Heart right ventricle (tissue), 16 donors: Measurements from ENCODE around the gene TMEM61. TPM values are rescaled to one million over a fixed set of nuclear protein-coding genes. Genes with fewer than 3 reads are reported as not detected.
A peak's percentile ranks its signal among the peaks of the same experiment; 100 is the strongest.

ENCODE experiments used
- ATAC-seq, 8 donors: fragments of 200-7000 bp; cut with Tn5 transposase; one replicate each; pipeline ENCODE4 v1.9.1; 2020; ENCODE audit warnings: mild to moderate bottlenecking in 8 of 8, moderate library complexity in 8 of 8, moderate number of reproducible peaks in 1 of 8
- DNase-seq, 2 donors: peaks; one replicate each; pipeline ENCODE4 v3.0.0-alpha.2; 2020
- H3K27ac ChIP-seq, 10 donors: fragments of 200-600 bp; sonication (generic) in 2 of 10; one replicate each; pipeline versions ENCODE4 v1.5.0 to v1.8.0; 2020 to 2022; ENCODE audit warnings: mild to moderate bottlenecking in 3 of 10
- H3K27me3 ChIP-seq, 7 donors: fragments of 200-600 bp; one replicate each; pipeline ENCODE4 v1.8.0; 2021 to 2022; ENCODE audit warnings: mild to moderate bottlenecking in 2 of 7
- H3K36me3 ChIP-seq, 9 donors: fragments of 200-600 bp; sonication (generic) in 1 of 9; one replicate each; pipeline versions ENCODE4 v1.5.0 to v1.8.0; 2020 to 2022; ENCODE audit warnings: mild to moderate bottlenecking in 2 of 9
- H3K4me1 ChIP-seq, 9 donors: fragments of 200-600 bp; sonication (generic) in 1 of 9; one replicate each; pipeline versions ENCODE4 v1.5.0 to v1.8.0; 2020 to 2022; ENCODE audit warnings: mild to moderate bottlenecking in 4 of 9
- H3K4me3 ChIP-seq, 10 donors: fragments of 200-600 bp; sonication (generic) in 2 of 10; one replicate each; pipeline versions ENCODE4 v1.5.0 to v1.8.0; 2020 to 2022; ENCODE audit warnings: mild to moderate bottlenecking in 7 of 10, moderate library complexity in 2 of 10
- H3K9me3 ChIP-seq, 11 donors: fragments of 200-600 bp in 10 of 11; sonication (generic) in 2 of 11; one replicate each; pipeline versions ENCODE4 v1.5.0 to v1.8.0; 2013 to 2022; ENCODE audit warnings: mild to moderate bottlenecking in 2 of 11, control low read depth in 1 of 11, moderate library complexity in 1 of 11
- WGBS, 2 donors: extraction: QIAGEN DNeasy Blood & Tissue Kit; methylation state at CpG; one replicate each; pipeline ENCODE4 v1.1.7; 2013; ENCODE audit warnings: inconsistent platforms in 1 of 2; 5-methylcytosine and 5-hydroxymethylcytosine counted together
- intact Hi-C, 10 donors: fragments of 100-400 bp; cut with DNase I; formaldehyde crosslinking; loops; one replicate each; pipeline versions ENCODE4 v1.11.1 to v1.14.2; 2022
- polyA plus RNA-seq, 2 donors: library from polyadenylated mRNA; stranded (reverse); fragments of 200-250 nt; gene quantifications; one replicate each; pipeline ENCODE4 v1.2.3, GENCODE V29; 2013
- total RNA-seq, 10 donors: library from RNA; stranded (reverse); fragmentation: NEBNext Ultra II Directional in 3 of 10; extraction: Animal tissue kit (Norgen Biotek cat#: 25700) in 3 of 10; gene quantifications; one replicate each; pipeline versions ENCODE4 v1.2.1 to v1.2.4, GENCODE V29; 2021 to 2023
- TF ChIP-seq, protein P1 (sequence below), 9 donors: fragments of 200-600 bp; sonication (generic) in 2 of 9; IDR thresholded peaks; one replicate each; pipeline versions ENCODE4 v1.5.0 to v1.8.0; 2021 to 2022; ENCODE audit warnings: antibody characterized with exemption in 9 of 9, mild to moderate bottlenecking in 5 of 9, moderate library complexity in 1 of 9
- donor health status: Arrhythmogenic right ventricular cardiomyopathy.
- donor health status: ischemic (EF 13 %, LVEDD 7.1; RV severe dilation, severe dysfunction).
- donor health status: healthy with polysubstance abuse.
- donor health status: DM: no; HTN: yes; CAD: no.
- donor health status: DM: no; HTN: no; CAD: no.
- donor health status: ischemic (EF 25% LVEDD 6.9; RV normal size, moderate dysfunction).
- donor health status: ischemic (EF 25% LVEDD 5.7; RV mildly dilated, moderate dysfunction).
- donor health status: healthy.
- donor health status: DM: yes; HTN: yes; CAD: no.
- donor health status: Ischemic cardiomyopathy.
- donor health status: ischemic (EF 35%, LVEDD 5.7; RV mildly dilated, moderate dysfunction).
- donor health status: nonischemic (EF 11% LVEDD 7.7; RV severe dilation, severe dysfunction).
- donor health status: DM: yes; HTN: yes; CAD: no.
- donor health status: PGD.
- donor health status: ischemic (EF 29% LVEDD 5.4; RV normal size, mild dysfunction).
- donor health status: nonischemic (EF 23%, LVEDD 6.1; RV moderate dilation, normal function).

The TMEM61 gene
- total and polyA plus RNA-seq, 12 donors = 0.03 to 0.37 TPM; not detected in 10

DNA sequence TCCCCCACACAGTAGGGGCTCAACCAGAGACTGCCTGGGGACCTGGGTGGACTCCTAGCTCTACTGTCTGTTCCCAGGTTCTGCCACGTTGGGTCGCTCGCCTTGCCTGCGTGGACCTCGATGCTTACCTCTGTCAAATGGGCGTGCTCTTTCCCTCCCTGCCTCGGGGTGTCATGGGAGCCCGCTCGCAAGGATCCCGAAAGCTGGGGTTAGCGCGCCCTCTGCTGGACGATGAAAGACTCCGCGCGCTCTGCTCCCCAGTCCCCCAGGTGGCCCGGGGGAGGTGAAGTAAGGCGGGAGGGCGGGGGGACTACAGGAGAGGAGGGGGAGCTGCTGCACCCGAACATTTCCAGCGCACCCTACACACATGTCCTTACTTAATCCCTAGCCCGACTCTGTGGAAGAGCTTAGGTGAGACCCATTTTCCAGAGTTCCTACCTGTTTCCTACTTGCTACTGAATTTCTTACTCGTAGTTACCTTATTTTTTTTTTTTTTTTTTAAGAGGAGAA, 16.0 kb downstream of the TMEM61 start:
- peak; percentile 52 to 86 (median 78) for ATAC-seq
- intact Hi-C loops = loop anchor here in 9 of 10 donors (1.0 to 5.0 kb wide), 4 partner anchors 44 to 52 kb away; no protein-coding TSS in a partner anchor

DNA sequence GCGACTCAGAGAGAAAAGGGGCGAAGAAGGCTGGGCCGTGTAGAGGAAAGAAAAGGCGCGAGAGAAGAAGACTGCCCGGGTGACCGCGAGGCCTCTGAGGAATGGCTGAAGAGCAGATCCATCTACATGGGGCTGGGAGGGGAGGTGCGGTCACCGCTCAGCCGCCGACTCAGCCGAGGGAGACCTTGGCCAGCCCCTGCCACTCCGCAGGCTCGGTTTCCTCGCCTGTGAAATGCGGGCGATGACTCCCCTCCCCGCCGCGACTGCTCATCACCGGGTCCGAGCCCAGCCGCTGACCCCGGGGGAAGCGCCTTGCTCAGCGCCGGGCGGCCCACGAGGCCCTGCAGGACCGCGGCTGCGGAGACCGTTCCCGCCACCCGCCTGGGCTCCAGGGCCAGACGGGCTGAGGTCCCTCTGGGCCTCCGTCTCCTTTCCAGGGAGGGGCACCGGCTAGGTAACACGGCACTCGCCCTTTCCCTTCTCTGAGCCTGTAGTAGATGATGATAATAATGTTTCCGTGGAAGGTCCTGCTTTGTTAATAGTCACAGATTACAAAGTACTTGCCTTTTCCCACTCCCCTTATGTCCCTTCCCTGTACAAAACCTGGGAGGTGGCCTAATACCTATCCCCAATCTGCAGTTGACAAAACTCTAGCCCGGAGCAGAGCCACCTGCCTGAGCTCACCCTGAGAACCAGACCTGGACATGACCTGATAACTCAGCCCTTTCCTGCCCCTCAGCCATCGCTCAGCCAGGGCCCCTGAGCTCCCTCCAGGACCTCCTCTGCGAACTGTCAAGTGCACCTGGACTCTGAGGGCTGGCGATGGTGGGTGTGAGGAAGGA, 16.7 kb downstream of the TMEM61 start:
- intact Hi-C loops = loop anchor here in 9 of 10 donors (1.0 to 5.0 kb wide), 4 partner anchors 45 to 52 kb away; no protein-coding TSS in a partner anchor
- ATAC-seq = no peak

More for the DNA sequence above, 16.0 kb downstream of the TMEM61 start:
- no peaks in the 10 kb centered on the region for H3K9me3 ChIP-seq
- peaks cover 17 to 59% (median 46%) of the 10 kb centered on the region in 7 donors for H3K27me3 ChIP-seq
- peaks cover 0 to 11% (median 5%) of the 10 kb centered on the region in 9 donors for H3K4me1 ChIP-seq
- peak overlapping the region in 1 of 10 donors; percentile 5 for H3K4me3 ChIP-seq
- H3K36me3 ChIP-seq = no peaks in the 10 kb centered on the region
- peak; percentile 57 to 79 for DNase-seq
- TF ChIP-seq, protein P1, sequence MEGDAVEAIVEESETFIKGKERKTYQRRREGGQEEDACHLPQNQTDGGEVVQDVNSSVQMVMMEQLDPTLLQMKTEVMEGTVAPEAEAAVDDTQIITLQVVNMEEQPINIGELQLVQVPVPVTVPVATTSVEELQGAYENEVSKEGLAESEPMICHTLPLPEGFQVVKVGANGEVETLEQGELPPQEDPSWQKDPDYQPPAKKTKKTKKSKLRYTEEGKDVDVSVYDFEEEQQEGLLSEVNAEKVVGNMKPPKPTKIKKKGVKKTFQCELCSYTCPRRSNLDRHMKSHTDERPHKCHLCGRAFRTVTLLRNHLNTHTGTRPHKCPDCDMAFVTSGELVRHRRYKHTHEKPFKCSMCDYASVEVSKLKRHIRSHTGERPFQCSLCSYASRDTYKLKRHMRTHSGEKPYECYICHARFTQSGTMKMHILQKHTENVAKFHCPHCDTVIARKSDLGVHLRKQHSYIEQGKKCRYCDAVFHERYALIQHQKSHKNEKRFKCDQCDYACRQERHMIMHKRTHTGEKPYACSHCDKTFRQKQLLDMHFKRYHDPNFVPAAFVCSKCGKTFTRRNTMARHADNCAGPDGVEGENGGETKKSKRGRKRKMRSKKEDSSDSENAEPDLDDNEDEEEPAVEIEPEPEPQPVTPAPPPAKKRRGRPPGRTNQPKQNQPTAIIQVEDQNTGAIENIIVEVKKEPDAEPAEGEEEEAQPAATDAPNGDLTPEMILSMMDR (IDR thresholded peaks at IDR 0.05) = peak; percentile 48 to 84 (median 74)
- 6 to 7% methylated on average over 23 of the region's 23 CpGs for WGBS, 2 donors
- no peak overlapping the region for H3K27ac ChIP-seq

DNA sequence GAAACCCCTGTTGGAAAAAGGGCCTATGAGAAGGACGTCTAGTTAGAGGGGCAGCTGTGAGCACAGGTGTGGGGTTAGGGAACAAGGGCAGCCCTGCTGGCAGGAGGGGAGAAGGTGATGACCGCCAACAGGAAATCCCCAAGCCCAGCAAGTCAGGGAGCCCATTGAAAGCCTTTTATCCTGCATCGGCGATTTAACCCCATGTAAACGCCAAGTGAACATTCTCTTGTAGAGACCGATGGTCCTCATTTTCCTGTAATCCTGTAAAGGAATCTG, 17.2 kb downstream of the TMEM61 start:
- Histone ChIP-seq H3K27ac (no peak overlapping the region), H3K36me3 (no peaks in the 10 kb centered on the region), H3K4me3 (no peak overlapping the region), H3K4me1 (peaks cover 0 to 11% (median 5%) of the 10 kb centered on the region in 9 donors), H3K27me3 (peaks cover 17 to 60% (median 46%) of the 10 kb centered on the region in 7 donors), H3K9me3 (no peaks in the 10 kb centered on the region)
- ATAC-seq (no peak), DNase-seq (no peak)
- intact Hi-C loops = loop anchor here in 7 of 10 donors (2.0 to 5.0 kb wide), 3 partner anchors 45 to 53 kb away; no protein-coding TSS in a partner anchor
- TF ChIP-seq, protein P1 (IDR thresholded peaks at IDR 0.05) = no peak
- 69 to 74% methylated on average over 6 of the region's 6 CpGs for WGBS, 2 donors

More for the DNA sequence above, 16.7 kb downstream of the TMEM61 start:
- no peak for DNase-seq
- peak overlapping the region in 1 of 10 donors; percentile 5 for H3K4me3 ChIP-seq
- TF ChIP-seq, protein P1 (IDR thresholded peaks at IDR 0.05) = no peak
- no peaks in the 10 kb centered on the region for H3K36me3 ChIP-seq
- 12 to 15% methylated on average over 45 to 46 of the region's 46 CpGs for WGBS, 2 donors
- H3K27me3 ChIP-seq = peaks cover 17 to 59% (median 46%) of the 10 kb centered on the region in 7 donors
- no peaks in the 10 kb centered on the region for H3K9me3 ChIP-seq
- no peak overlapping the region for H3K27ac ChIP-seq
- peaks cover 0 to 11% (median 5%) of the 10 kb centered on the region in 9 donors for H3K4me1 ChIP-seq

DNA sequence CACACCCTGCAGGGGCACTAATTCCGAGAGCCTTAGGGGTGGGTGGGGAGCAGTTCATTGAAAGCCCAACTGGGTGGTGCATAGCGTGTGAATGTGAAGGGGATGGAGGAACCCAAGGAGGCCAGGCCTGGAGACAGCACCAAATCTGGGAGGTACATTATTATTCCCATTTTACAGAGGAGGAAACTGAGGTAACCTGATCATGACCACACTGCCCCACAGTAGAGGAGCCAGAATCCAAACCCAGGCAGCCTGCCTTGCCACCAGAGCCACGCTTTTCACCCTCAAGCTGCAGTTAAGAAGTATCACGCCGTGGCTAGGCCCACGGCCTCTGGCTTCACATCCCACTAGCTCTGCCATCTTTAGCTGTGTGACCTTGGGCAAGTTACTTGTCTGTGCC, 17.7 kb downstream of the TMEM61 start:
- peaks cover 17 to 60% (median 46%) of the 10 kb centered on the region in 7 donors for H3K27me3 ChIP-seq
- no peak overlapping the region for H3K27ac ChIP-seq
- H3K36me3 ChIP-seq = no peaks in the 10 kb centered on the region
- DNase-seq (no peak), ATAC-seq (no peak)
- WGBS, 2 donors = 85 to 91% methylated on average over 6 of the region's 6 CpGs
- no peak overlapping the region for H3K4me3 ChIP-seq
- H3K9me3 ChIP-seq = no peaks in the 10 kb centered on the region
- intact Hi-C loops = loop anchor here in 4 of 10 donors (5.0 kb wide), 1 partner anchor 46 kb away; no protein-coding TSS in a partner anchor
- TF ChIP-seq, protein P1 (IDR thresholded peaks at IDR 0.05) = no peak
- H3K4me1 ChIP-seq = peaks cover 0 to 11% (median 5%) of the 10 kb centered on the region in 9 donors
